ENCODE data around the gene FTO.

DNA sequence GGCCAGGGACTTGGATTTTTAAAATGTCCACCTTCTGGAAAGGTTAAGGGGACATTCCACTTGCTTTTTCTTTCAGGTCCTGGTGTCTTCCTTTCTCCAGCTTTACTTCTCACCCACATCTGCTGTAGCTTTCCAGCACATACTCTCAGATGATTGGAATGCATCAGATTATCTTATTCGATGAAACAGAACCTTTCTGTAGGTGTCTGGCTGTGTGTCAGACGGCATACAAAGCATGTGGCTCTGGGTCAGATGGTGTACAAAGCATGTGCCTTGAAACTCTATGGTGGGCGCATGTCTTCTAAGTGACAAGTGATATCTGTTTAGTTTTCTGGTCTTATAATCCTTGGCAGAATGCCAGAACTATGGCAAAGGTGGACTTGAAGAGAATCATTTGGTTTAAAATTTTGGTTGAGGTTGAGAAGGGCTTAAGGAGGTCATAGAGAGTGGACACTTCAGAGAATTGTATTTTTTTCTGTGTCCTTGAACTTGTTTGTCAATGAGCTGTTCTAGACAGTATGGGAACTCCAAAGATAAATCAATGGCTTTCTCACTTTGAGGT lies 125.3 kb downstream of the FTO start:
- TF ChIP-seq, protein P1, sequence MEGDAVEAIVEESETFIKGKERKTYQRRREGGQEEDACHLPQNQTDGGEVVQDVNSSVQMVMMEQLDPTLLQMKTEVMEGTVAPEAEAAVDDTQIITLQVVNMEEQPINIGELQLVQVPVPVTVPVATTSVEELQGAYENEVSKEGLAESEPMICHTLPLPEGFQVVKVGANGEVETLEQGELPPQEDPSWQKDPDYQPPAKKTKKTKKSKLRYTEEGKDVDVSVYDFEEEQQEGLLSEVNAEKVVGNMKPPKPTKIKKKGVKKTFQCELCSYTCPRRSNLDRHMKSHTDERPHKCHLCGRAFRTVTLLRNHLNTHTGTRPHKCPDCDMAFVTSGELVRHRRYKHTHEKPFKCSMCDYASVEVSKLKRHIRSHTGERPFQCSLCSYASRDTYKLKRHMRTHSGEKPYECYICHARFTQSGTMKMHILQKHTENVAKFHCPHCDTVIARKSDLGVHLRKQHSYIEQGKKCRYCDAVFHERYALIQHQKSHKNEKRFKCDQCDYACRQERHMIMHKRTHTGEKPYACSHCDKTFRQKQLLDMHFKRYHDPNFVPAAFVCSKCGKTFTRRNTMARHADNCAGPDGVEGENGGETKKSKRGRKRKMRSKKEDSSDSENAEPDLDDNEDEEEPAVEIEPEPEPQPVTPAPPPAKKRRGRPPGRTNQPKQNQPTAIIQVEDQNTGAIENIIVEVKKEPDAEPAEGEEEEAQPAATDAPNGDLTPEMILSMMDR (IDR thresholded peaks at IDR 0.05) = no peak
- TF ChIP-seq EZH2phosphoT487 (IDR thresholded peaks at IDR 0.05) (no peak), EZH2 (IDR thresholded peaks at IDR 0.05) (no peak)
